ENCODE results near the gene ZNF214.

ZNF214 gene

DNA sequence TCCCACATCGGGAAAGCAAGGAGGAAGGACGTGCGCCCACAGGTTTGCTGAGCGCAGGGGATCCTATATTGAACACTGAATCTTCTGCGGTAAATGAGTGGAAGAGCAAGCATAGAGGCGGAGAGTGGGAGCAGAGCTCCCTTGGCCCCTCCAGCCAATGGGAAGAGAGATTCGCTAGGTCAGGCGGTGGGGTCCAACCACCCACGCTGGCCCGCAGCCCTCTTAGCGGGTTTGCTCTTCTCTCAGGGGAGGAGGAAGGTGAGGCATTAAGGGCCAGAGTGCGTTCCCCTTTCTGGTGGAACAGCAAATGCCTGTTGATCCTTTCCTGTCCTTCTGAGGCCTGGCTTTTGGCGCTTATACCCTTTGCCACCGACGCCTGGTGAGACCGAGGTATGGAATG is 10.7 kb upstream of the ZNF214 start:
- Histone ChIP-seq H2AFZ (ENCODE audit: low read length) (no peak overlapping the region), H3K9me2 (ENCODE audit: low read depth, low read length) (no peaks in the 10 kb centered on the region), H3K27me3 (ENCODE audit: insufficient read depth, low read length) (no peaks in the 10 kb centered on the region), H4K20me1 (ENCODE audit: insufficient read depth, low read length) (no peaks in the 10 kb centered on the region), H3K9me3 (ENCODE audit: low read length) (no peaks in the 10 kb centered on the region), H3K27ac (ENCODE audit: low read depth, low read length, poor library complexity, severe bottlenecking) (no peak overlapping the region), H3F3A (ENCODE audit: insufficient read depth, low read length) (no peaks in the 10 kb centered on the region), H3K4me2 (ENCODE audit: low read length) (no peak overlapping the region), H3K4me3 (ENCODE audit: low read depth, low read length, poor library complexity, severe bottlenecking) (no peak overlapping the region), H3K36me3 (ENCODE audit: insufficient read depth, low read length) (no peaks in the 10 kb centered on the region), H3K4me1 (ENCODE audit: insufficient read depth, low read length, severe bottlenecking) (no peaks in the 10 kb centered on the region), H3K9ac (ENCODE audit: low read length) (no peak overlapping the region), H3K79me2 (ENCODE audit: insufficient read depth, low read length) (no peaks in the 10 kb centered on the region)
- TF ChIP-seq CTCF (IDR thresholded peaks at IDR 0.05; ENCODE audit: low read length) (no peak), EZH2 (IDR thresholded peaks at IDR 0.05; ENCODE audit: borderline replicate concordance, low read length) (no peak)

GRCh38 chr11:7028141-7028540 is 8.0 kb upstream of the ZNF214 start:
- no peak for TF ChIP-seq EZH2 (IDR thresholded peaks at IDR 0.05; ENCODE audit: borderline replicate concordance, low read length)
- no peak for TF ChIP-seq CTCF (IDR thresholded peaks at IDR 0.05; ENCODE audit: low read length)
- H3K27me3 ChIP-seq (ENCODE audit: insufficient read depth, low read length): no peaks in the 10 kb centered on the region
- no peak overlapping the region for H3K9ac ChIP-seq (ENCODE audit: low read length)
- H3K9me2 ChIP-seq (ENCODE audit: low read depth, low read length): no peaks in the 10 kb centered on the region
- no peak overlapping the region for H3K4me2 ChIP-seq (ENCODE audit: low read length)
- no peaks in the 10 kb centered on the region for H3K79me2 ChIP-seq (ENCODE audit: insufficient read depth, low read length)
- no peaks in the 10 kb centered on the region for H3K4me1 ChIP-seq (ENCODE audit: insufficient read depth, low read length, severe bottlenecking)
- H4K20me1 ChIP-seq (ENCODE audit: insufficient read depth, low read length): no peaks in the 10 kb centered on the region
- H3K27ac ChIP-seq (ENCODE audit: low read depth, low read length, poor library complexity, severe bottlenecking): no peak overlapping the region
- no peaks in the 10 kb centered on the region for H3F3A ChIP-seq (ENCODE audit: insufficient read depth, low read length)
- no peaks in the 10 kb centered on the region for H3K9me3 ChIP-seq (ENCODE audit: low read length)
- H2AFZ ChIP-seq (ENCODE audit: low read length): no peak overlapping the region
- no peaks in the 10 kb centered on the region for H3K36me3 ChIP-seq (ENCODE audit: insufficient read depth, low read length)
- H3K4me3 ChIP-seq (ENCODE audit: low read depth, low read length, poor library complexity, severe bottlenecking): no peak overlapping the region

GRCh38 chr11:7021318-7021717 is 1.2 kb upstream of the ZNF214 start:
- no peaks in the 10 kb centered on the region for H3F3A ChIP-seq (ENCODE audit: insufficient read depth, low read length)
- TF ChIP-seq EZH2 (IDR thresholded peaks at IDR 0.05; ENCODE audit: borderline replicate concordance, low read length) (no peak), CTCF (IDR thresholded peaks at IDR 0.05; ENCODE audit: low read length) (no peak)

More at GRCh38 chr11:7021318-7021717, 1.2 kb upstream of the ZNF214 start:
- Histone ChIP-seq H3K27me3 (ENCODE audit: insufficient read depth, low read length) (no peaks in the 10 kb centered on the region), H3K9ac (ENCODE audit: low read length) (no peak overlapping the region), H3K4me3 (ENCODE audit: low read depth, low read length, poor library complexity, severe bottlenecking) (no peak overlapping the region), H3K9me3 (ENCODE audit: low read length) (no peaks in the 10 kb centered on the region), H3K79me2 (ENCODE audit: insufficient read depth, low read length) (no peaks in the 10 kb centered on the region), H3K4me1 (ENCODE audit: insufficient read depth, low read length, severe bottlenecking) (no peaks in the 10 kb centered on the region), H3K36me3 (ENCODE audit: insufficient read depth, low read length) (no peaks in the 10 kb centered on the region), H4K20me1 (ENCODE audit: insufficient read depth, low read length) (no peaks in the 10 kb centered on the region), H3K27ac (ENCODE audit: low read depth, low read length, poor library complexity, severe bottlenecking) (no peak overlapping the region), H3K9me2 (ENCODE audit: low read depth, low read length) (no peaks in the 10 kb centered on the region), H2AFZ (ENCODE audit: low read length) (no peak overlapping the region), H3K4me2 (ENCODE audit: low read length) (no peak overlapping the region)

Measured in OCI-LY1 (cell line).